ENCODE results near the gene AKAP11.

AKAP11 gene

GRCh38 chr13:42320375-42320787, 48.4 kb downstream of the AKAP11 start:
- no peaks in the 10 kb centered on the region for H3K36me3 ChIP-seq (ENCODE audit: insufficient read depth)
- no peaks in the 10 kb centered on the region for H3K27me3 ChIP-seq (ENCODE audit: insufficient read depth, low read depth)
- no peak overlapping the region for H3K9ac ChIP-seq
- no peaks in the 10 kb centered on the region for H3K4me1 ChIP-seq (ENCODE audit: low read depth, poor library complexity, severe bottlenecking)
- H3K4me3 ChIP-seq (IDR thresholded peaks at IDR 0.05; ENCODE audit: insufficient read depth, low read depth, low read length): no peak overlapping the region
- H4K20me1 ChIP-seq (ENCODE audit: insufficient read depth): no peaks in the 10 kb centered on the region
- H2AFZ ChIP-seq (ENCODE audit: low read depth): no peak overlapping the region
- H3K27ac ChIP-seq: no peak overlapping the region
- H3K4me2 ChIP-seq: no peak overlapping the region
- H3K79me2 ChIP-seq (ENCODE audit: insufficient read depth, low read depth): no peaks in the 10 kb centered on the region
- TF ChIP-seq, protein P1, sequence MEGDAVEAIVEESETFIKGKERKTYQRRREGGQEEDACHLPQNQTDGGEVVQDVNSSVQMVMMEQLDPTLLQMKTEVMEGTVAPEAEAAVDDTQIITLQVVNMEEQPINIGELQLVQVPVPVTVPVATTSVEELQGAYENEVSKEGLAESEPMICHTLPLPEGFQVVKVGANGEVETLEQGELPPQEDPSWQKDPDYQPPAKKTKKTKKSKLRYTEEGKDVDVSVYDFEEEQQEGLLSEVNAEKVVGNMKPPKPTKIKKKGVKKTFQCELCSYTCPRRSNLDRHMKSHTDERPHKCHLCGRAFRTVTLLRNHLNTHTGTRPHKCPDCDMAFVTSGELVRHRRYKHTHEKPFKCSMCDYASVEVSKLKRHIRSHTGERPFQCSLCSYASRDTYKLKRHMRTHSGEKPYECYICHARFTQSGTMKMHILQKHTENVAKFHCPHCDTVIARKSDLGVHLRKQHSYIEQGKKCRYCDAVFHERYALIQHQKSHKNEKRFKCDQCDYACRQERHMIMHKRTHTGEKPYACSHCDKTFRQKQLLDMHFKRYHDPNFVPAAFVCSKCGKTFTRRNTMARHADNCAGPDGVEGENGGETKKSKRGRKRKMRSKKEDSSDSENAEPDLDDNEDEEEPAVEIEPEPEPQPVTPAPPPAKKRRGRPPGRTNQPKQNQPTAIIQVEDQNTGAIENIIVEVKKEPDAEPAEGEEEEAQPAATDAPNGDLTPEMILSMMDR (conservative IDR thresholded peaks at IDR 0.05; ENCODE audit: low read depth, low read length): no peak

DNA sequence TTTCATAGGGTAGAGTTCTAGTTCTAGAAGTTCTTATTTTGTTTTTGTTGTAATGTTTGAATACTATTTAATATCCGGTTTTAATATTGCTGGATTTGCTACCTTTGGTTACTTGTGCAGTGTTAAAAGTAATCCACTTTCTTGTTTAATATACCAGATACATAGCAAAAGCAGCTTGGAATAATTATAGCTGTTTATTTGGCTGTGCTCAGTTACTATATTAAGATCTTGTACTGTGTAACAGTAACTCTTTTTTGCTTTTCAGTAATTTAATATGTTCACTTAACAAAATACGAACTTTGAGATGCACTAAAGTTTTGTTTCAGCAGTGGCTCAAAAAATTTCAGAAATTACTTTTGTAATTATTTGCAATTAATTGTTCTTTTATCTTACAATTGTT, 50.9 kb downstream of the AKAP11 start:
- Histone ChIP-seq H3K27ac (no peak overlapping the region), H3K4me1 (ENCODE audit: low read depth, poor library complexity, severe bottlenecking) (no peaks in the 10 kb centered on the region), H3K36me3 (ENCODE audit: insufficient read depth) (no peaks in the 10 kb centered on the region), H3K79me2 (ENCODE audit: insufficient read depth, low read depth) (no peaks in the 10 kb centered on the region), H3K4me3 (IDR thresholded peaks at IDR 0.05; ENCODE audit: insufficient read depth, low read depth, low read length) (no peak overlapping the region), H4K20me1 (ENCODE audit: insufficient read depth) (no peaks in the 10 kb centered on the region), H2AFZ (ENCODE audit: low read depth) (no peak overlapping the region), H3K9ac (no peak overlapping the region), H3K4me2 (no peak overlapping the region), H3K27me3 (ENCODE audit: insufficient read depth, low read depth) (no peaks in the 10 kb centered on the region)
- TF ChIP-seq, protein P1 (conservative IDR thresholded peaks at IDR 0.05; ENCODE audit: low read depth, low read length): no peak

DNA sequence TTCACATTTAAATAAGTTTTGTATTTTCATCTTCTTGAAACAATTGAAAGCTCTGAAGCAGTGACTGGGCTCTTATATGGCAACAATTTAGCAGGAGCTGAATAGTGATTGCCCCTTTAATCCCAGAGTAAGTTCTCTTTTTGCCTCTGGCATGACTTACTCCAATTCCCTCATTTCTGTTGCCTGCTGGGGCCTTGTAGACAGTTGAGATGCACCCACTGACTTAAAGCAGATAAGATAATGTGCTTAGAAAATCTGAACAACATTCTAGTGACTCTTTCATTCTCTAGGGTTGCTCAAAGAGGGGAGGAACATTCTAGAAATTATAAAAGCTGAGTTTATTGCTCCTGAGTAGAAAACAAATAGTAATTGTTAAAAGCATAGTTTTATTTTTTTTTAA, 52.8 kb downstream of the AKAP11 start:
- peaks cover 9% of the 10 kb centered on the region for H3K4me1 ChIP-seq (ENCODE audit: low read depth, poor library complexity, severe bottlenecking)
- no peak overlapping the region for H3K9ac ChIP-seq
- H3K4me3 ChIP-seq (IDR thresholded peaks at IDR 0.05; ENCODE audit: insufficient read depth, low read depth, low read length): no peak overlapping the region
- H3K36me3 ChIP-seq (ENCODE audit: insufficient read depth): no peaks in the 10 kb centered on the region
- H4K20me1 ChIP-seq (ENCODE audit: insufficient read depth): no peaks in the 10 kb centered on the region
- no peaks in the 10 kb centered on the region for H3K79me2 ChIP-seq (ENCODE audit: insufficient read depth, low read depth)
- TF ChIP-seq, protein P1 (conservative IDR thresholded peaks at IDR 0.05; ENCODE audit: low read depth, low read length): no peak
- no peak overlapping the region for H3K4me2 ChIP-seq
- H3K27me3 ChIP-seq (ENCODE audit: insufficient read depth, low read depth): no peaks in the 10 kb centered on the region
- H3K27ac ChIP-seq: no peak overlapping the region
- no peak overlapping the region for H2AFZ ChIP-seq (ENCODE audit: low read depth)

- no peaks in the 10 kb centered on the region for H3K36me3 ChIP-seq (ENCODE audit: insufficient read depth)
- H3K9ac ChIP-seq: no peak overlapping the region
- TF ChIP-seq, protein P1 (conservative IDR thresholded peaks at IDR 0.05; ENCODE audit: low read depth, low read length): no peak
- H3K27me3 ChIP-seq (ENCODE audit: insufficient read depth, low read depth): no peaks in the 10 kb centered on the region
- H4K20me1 ChIP-seq (ENCODE audit: insufficient read depth): no peaks in the 10 kb centered on the region
- no peak overlapping the region for H3K27ac ChIP-seq
- peaks cover 9% of the 10 kb centered on the region for H3K4me1 ChIP-seq (ENCODE audit: low read depth, poor library complexity, severe bottlenecking)
- no peak overlapping the region for H2AFZ ChIP-seq (ENCODE audit: low read depth)
- H3K4me3 ChIP-seq (IDR thresholded peaks at IDR 0.05; ENCODE audit: insufficient read depth, low read depth, low read length): no peak overlapping the region
- no peak overlapping the region for H3K4me2 ChIP-seq
- H3K79me2 ChIP-seq (ENCODE audit: insufficient read depth, low read depth): no peaks in the 10 kb centered on the region
Observed at GRCh38 chr13:42327725-42328124, 55.8 kb downstream of the AKAP11 start.

Data from KMS-11 (cell line).